ENCODE measurements around the gene MEX3A. TPM values are rescaled to one million over a fixed set of nuclear protein-coding genes. Genes with fewer than 3 reads are reported as not detected.

Gene MEX3A
- total RNA-seq, 6 experiments from 2014 or later, result 1.4 to 3.1 (median 2.2) TPM

GRCh38 chr1:156026588-156026987 is 55.7 kb downstream of the MEX3A start:
- TF ChIP-seq CTCF (IDR thresholded peaks at IDR 0.05), result no peak
- no peak overlapping the region for H3K4me3 Mint-ChIP-seq
- DNase-seq, result no peak
- H3K27me3 Mint-ChIP-seq (ENCODE audit: insufficient read depth), result peaks cover 2% of the 10 kb centered on the region; the same call in 1 of the 2 replicates
- H3K4me1 Mint-ChIP-seq (ENCODE audit: low read depth), result peaks cover 5% of the 10 kb centered on the region
- no peaks in the 10 kb centered on the region for H3K9me3 Mint-ChIP-seq
- no peak overlapping the region for H3K27ac Mint-ChIP-seq
- no peaks in the 10 kb centered on the region for H3K36me3 Mint-ChIP-seq (ENCODE audit: low read depth)

- Mint-ChIP-seq H3K27me3 (ENCODE audit: insufficient read depth) (peaks cover 2% of the 10 kb centered on the region; the same call in 1 of the 2 replicates), H3K4me1 (ENCODE audit: low read depth) (peaks cover 5% of the 10 kb centered on the region), H3K27ac (no peak overlapping the region), H3K36me3 (ENCODE audit: low read depth) (no peaks in the 10 kb centered on the region), H3K4me3 (no peak overlapping the region), H3K9me3 (no peaks in the 10 kb centered on the region)
- peak; percentile 55 for DNase-seq
- TF ChIP-seq CTCF (IDR thresholded peaks at IDR 0.05), result peak; percentile 73
These were observed 56.4 kb downstream of the MEX3A start for GRCh38 chr1:156025876-156026275.

- H3K27me3 Mint-ChIP-seq (ENCODE audit: insufficient read depth), result peaks cover 4% of the 10 kb centered on the region
- peaks cover 7% of the 10 kb centered on the region for H3K36me3 Mint-ChIP-seq (ENCODE audit: low read depth)
- H3K4me3 Mint-ChIP-seq, result no peak overlapping the region
- no peak for TF ChIP-seq CTCF (IDR thresholded peaks at IDR 0.05)
- peaks cover 12% of the 10 kb centered on the region for H3K4me1 Mint-ChIP-seq (ENCODE audit: low read depth)
- no peak overlapping the region for H3K27ac Mint-ChIP-seq
- H3K9me3 Mint-ChIP-seq, result no peaks in the 10 kb centered on the region
- no peak for DNase-seq
These were observed 57.5 kb downstream of the MEX3A start for GRCh38 chr1:156024801-156025200.

Other genes starting within 250 kb of the MEX3A start
- gene GON4L, start 225.3 kb downstream of the MEX3A start, total RNA-seq (2021; fragmentation: NEBNext Ultra II Directional; extraction: Animal tissue kit (Norgen Biotek cat#: 25700)), result 10 to 100 TPM; 24.2 to 31.3 (median 28.6) TPM
- gene SYT11, start 222.9 kb downstream of the MEX3A start, total RNA-seq (2021; fragmentation: NEBNext Ultra II Directional; extraction: Animal tissue kit (Norgen Biotek cat#: 25700)), result 10 to 100 TPM; 38.9 to 56.0 (median 48.8) TPM
- gene RIT1, start 171.1 kb downstream of the MEX3A start, total RNA-seq (2021; fragmentation: NEBNext Ultra II Directional; extraction: Animal tissue kit (Norgen Biotek cat#: 25700)), result 10 to 100 TPM; 26.1 to 35.4 (median 32.1) TPM
- gene KHDC4, start 148.1 kb downstream of the MEX3A start, total RNA-seq (2021; fragmentation: NEBNext Ultra II Directional; extraction: Animal tissue kit (Norgen Biotek cat#: 25700)), result 10 to 100 TPM; 22.6 to 26.1 (median 23.5) TPM
- gene RXFP4, start 140.8 kb downstream of the MEX3A start, total RNA-seq (2021; fragmentation: NEBNext Ultra II Directional; extraction: Animal tissue kit (Norgen Biotek cat#: 25700)), result not detected
- gene ARHGEF2, start 103.9 kb downstream of the MEX3A start, total RNA-seq (2021; fragmentation: NEBNext Ultra II Directional; extraction: Animal tissue kit (Norgen Biotek cat#: 25700)), result 10 to 100 TPM; 82.0 to 94.6 (median 83.9) TPM
- 100 to 1,000 TPM; 341 to 419 (median 374) TPM for gene SSR2, start 61.5 kb downstream of the MEX3A start, total RNA-seq (2021; fragmentation: NEBNext Ultra II Directional; extraction: Animal tissue kit (Norgen Biotek cat#: 25700))
- 10 to 100 TPM; 31.6 to 36.0 (median 32.9) TPM for gene UBQLN4, start 28.7 kb downstream of the MEX3A start, total RNA-seq (2021; fragmentation: NEBNext Ultra II Directional; extraction: Animal tissue kit (Norgen Biotek cat#: 25700))
- gene LAMTOR2, start 27.7 kb downstream of the MEX3A start, total RNA-seq (2021; fragmentation: NEBNext Ultra II Directional; extraction: Animal tissue kit (Norgen Biotek cat#: 25700)), result 10 to 100 TPM; 48.5 to 73.6 (median 62.5) TPM
- not detected for gene RAB25, start 21.3 kb downstream of the MEX3A start, total RNA-seq (2021; fragmentation: NEBNext Ultra II Directional; extraction: Animal tissue kit (Norgen Biotek cat#: 25700))
- gene LMNA, start 32.2 kb upstream of the MEX3A start, total RNA-seq (2021; fragmentation: NEBNext Ultra II Directional; extraction: Animal tissue kit (Norgen Biotek cat#: 25700)), result 1,000 to 10,000 TPM; 1,238 to 1,664 (median 1,535) TPM
- gene SEMA4A, start 71.1 kb upstream of the MEX3A start, total RNA-seq (2021; fragmentation: NEBNext Ultra II Directional; extraction: Animal tissue kit (Norgen Biotek cat#: 25700)), result 1 to 10 TPM in 2 of 6 experiments, under 1 TPM in 4; 0.71 to 1.1 (median 0.83) TPM
- 10 to 100 TPM; 19.6 to 25.2 (median 23.4) TPM for gene SLC25A44, start 111.6 kb upstream of the MEX3A start, total RNA-seq (2021; fragmentation: NEBNext Ultra II Directional; extraction: Animal tissue kit (Norgen Biotek cat#: 25700))
- 10 to 100 TPM; 32.7 to 41.0 (median 39.5) TPM for gene PMF1, start 130.5 kb upstream of the MEX3A start, total RNA-seq (2021; fragmentation: NEBNext Ultra II Directional; extraction: Animal tissue kit (Norgen Biotek cat#: 25700))
- under 1 TPM in 2 of 6 experiments, not detected in 4; 0.40 to 0.62 TPM for gene BGLAP, start 159.7 kb upstream of the MEX3A start, total RNA-seq (2021; fragmentation: NEBNext Ultra II Directional; extraction: Animal tissue kit (Norgen Biotek cat#: 25700))
- under 1 TPM; 0.45 to 0.65 (median 0.52) TPM for gene PAQR6, start 165.6 kb upstream of the MEX3A start, total RNA-seq (2021; fragmentation: NEBNext Ultra II Directional; extraction: Animal tissue kit (Norgen Biotek cat#: 25700))
- gene SMG5, start 200.4 kb upstream of the MEX3A start, total RNA-seq (2021; fragmentation: NEBNext Ultra II Directional; extraction: Animal tissue kit (Norgen Biotek cat#: 25700)), result 10 to 100 TPM; 46.8 to 56.5 (median 50.6) TPM
- gene TMEM79, start 201.9 kb upstream of the MEX3A start, total RNA-seq (2021; fragmentation: NEBNext Ultra II Directional; extraction: Animal tissue kit (Norgen Biotek cat#: 25700)), result 1 to 10 TPM; 2.0 to 2.7 (median 2.1) TPM
- 10 to 100 TPM; 50.8 to 91.8 (median 87.4) TPM for gene GLMP, start 213.2 kb upstream of the MEX3A start, total RNA-seq (2021; fragmentation: NEBNext Ultra II Directional; extraction: Animal tissue kit (Norgen Biotek cat#: 25700))
- gene VHLL, start 216.8 kb upstream of the MEX3A start, total RNA-seq (2021; fragmentation: NEBNext Ultra II Directional; extraction: Animal tissue kit (Norgen Biotek cat#: 25700)), result not detected

Measured in HFFc6 (cell line).